Testis (tissue), 5 donors: ENCODE data around the gene PIGP. TPM values are rescaled to one million over a fixed set of nuclear protein-coding genes. Genes with fewer than 3 reads are reported as not detected.
"Not testable (repeated sequence)": the region's sequence is repeated elsewhere in the genome, so short reads cannot be mapped to it uniquely, and the experiment has no call there.

Experiments
- DNase-seq: peaks from one replicate; pipeline ENCODE4 v3.0.0-alpha.2; 2019
- H3K27ac ChIP-seq, 2 donors: fragments of 200-600 bp; sonication (generic); one replicate each; pipeline ENCODE4 v1.5.1; 2019
- H3K27me3 ChIP-seq: fragments of 200-600 bp; sonication (generic); one replicate; pipeline ENCODE4 v1.5.1; 2019
- H3K36me3 ChIP-seq: fragments of 200-600 bp; sonication (generic); one replicate; pipeline ENCODE4 v1.5.1; 2017; ENCODE audit warnings: low read depth; ENCODE audit errors: missing control alignments
- H3K4me1 ChIP-seq: fragments of 200-600 bp; sonication (generic); one replicate; pipeline ENCODE4 v1.5.1; 2019
- H3K4me3 ChIP-seq, 2 donors: fragments of 200-600 bp; sonication (generic); one replicate each; pipeline ENCODE4 v1.5.1; 2017 to 2019
- H3K9me3 ChIP-seq: fragments of 200-600 bp; sonication (generic); one replicate; pipeline ENCODE4 v1.5.1; 2017
- POLR2A ChIP-seq: fragments of 450-650 bp; IDR thresholded peaks from one replicate; pipeline ENCODE4 v1.6.1; 2017; ENCODE audit warnings: antibody characterized with exemption, mild to moderate bottlenecking, moderate library complexity
- WGBS, 2 donors: methylation state at CpG; one replicate each; pipeline ENCODE4 v1.1.5; 2018; 5-methylcytosine and 5-hydroxymethylcytosine counted together
- intact Hi-C: fragments of 100-400 bp; cut with DNase I; formaldehyde crosslinking; loops from one replicate; pipeline ENCODE4 v1.15.1; 2023; ENCODE audit warnings: low total_unique reads
- long read RNA-seq, 2 donors: transcript quantifications; one replicate each; lab custom pipeline, GENCODE V29; 2026
- polyA plus RNA-seq: library from polyadenylated mRNA; stranded (reverse); fragments of 350-450 nt; fragmentation: Illumina TruSeq; extraction: RNeasy Lipid Tissue Mini Kit (QIAGEN cat#74804); gene quantifications from one replicate; pipeline ENCODE4 v1.2.3, GENCODE V29; 2014; ENCODE audit warnings: low read depth, low replicate concordance; ENCODE audit not compliant: insufficient read depth
- total RNA-seq, 2 donors: library from RNA; depleted of rRNA; stranded (reverse); fragments of >200 nt; gene quantifications; one replicate each; pipeline ENCODE4 v1.2.3, GENCODE V29; 2016
- TF ChIP-seq, protein P1 (sequence below), 3 experiments: fragments of 450-650 bp in 2 of 3; fragments of 200-600 bp in 1 of 3; sonication (generic) in 1 of 3; IDR thresholded peaks; one replicate each; pipeline ENCODE4 v1.5.1; 2016 to 2019; ENCODE audit warnings: antibody characterized with exemption in 3 of 3, mild to moderate bottlenecking in 2 of 3, moderate library complexity in 1 of 3

Gene PIGP
- 10 to 100 TPM; 38.0 to 44.9 TPM for total RNA-seq
- polyA plus RNA-seq: 96.2 TPM
- long read RNA-seq, donor 1, full-length matches to known transcripts: 19 of 332 reads
- long read RNA-seq, donor 1, partial matches to known transcripts: 313 of 332 reads
- long read RNA-seq, donor 1, other reads (novel, unspliced or antisense): 0 of 332 reads
- long read RNA-seq, donor 2, full-length matches to known transcripts: 17 of 130 reads
- long read RNA-seq, donor 2, partial matches to known transcripts: 113 of 130 reads
- long read RNA-seq, donor 2, other reads (novel, unspliced or antisense): 0 of 130 reads

DNA sequence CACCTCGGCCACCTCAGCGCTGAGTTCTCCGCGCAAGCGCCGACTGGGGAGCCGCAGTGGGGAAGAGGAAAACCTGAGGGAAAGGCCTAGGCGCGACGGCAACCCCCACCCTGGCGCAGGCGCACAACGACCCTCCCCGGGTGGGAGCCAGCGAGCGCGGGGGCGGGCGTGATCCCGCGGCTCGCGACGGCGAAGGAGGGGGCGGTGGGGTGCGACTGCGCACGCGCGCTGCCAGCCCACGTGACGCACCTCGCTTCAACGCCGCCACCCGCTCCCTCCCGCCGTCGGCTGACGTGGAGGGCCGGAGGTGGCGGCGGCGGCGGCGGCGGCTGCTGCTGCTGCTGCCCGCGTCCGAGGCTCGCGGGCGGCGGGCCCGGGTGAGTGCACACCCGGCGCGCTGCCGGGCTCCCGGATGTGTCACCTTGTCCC is at the start of gene PIGP, which contains the start of gene TTC3:
PIGP (minus strand) TSS at position 84 of the 429 bp plus-strand sequence. CDS start 556 bp downstream, outside the sequence.
TTC3 (plus strand) TSS at position 267 of the 429 bp plus-strand sequence. CDS start 14,004 bp downstream, outside the sequence.
- WGBS, 2 donors: 0 to 1% methylated on average over 7 to 31 of the region's 61 CpGs
- Histone ChIP-seq H3K27ac (peak within 1 kb of the TSS; percentile 99), H3K36me3 (no peaks in the 10 kb centered on the region), H3K4me3 (peak within 1 kb of the TSS; percentile 85 to 91), H3K27me3 (no peaks in the 10 kb centered on the region), H3K4me1 (peaks cover 10% of the 10 kb centered on the region), H3K9me3 (no peaks in the 10 kb centered on the region)
- DNase-seq: peak; percentile 92
- intact Hi-C loops: no loop called here
- TF ChIP-seq, protein P1, sequence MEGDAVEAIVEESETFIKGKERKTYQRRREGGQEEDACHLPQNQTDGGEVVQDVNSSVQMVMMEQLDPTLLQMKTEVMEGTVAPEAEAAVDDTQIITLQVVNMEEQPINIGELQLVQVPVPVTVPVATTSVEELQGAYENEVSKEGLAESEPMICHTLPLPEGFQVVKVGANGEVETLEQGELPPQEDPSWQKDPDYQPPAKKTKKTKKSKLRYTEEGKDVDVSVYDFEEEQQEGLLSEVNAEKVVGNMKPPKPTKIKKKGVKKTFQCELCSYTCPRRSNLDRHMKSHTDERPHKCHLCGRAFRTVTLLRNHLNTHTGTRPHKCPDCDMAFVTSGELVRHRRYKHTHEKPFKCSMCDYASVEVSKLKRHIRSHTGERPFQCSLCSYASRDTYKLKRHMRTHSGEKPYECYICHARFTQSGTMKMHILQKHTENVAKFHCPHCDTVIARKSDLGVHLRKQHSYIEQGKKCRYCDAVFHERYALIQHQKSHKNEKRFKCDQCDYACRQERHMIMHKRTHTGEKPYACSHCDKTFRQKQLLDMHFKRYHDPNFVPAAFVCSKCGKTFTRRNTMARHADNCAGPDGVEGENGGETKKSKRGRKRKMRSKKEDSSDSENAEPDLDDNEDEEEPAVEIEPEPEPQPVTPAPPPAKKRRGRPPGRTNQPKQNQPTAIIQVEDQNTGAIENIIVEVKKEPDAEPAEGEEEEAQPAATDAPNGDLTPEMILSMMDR (IDR thresholded peaks at IDR 0.05): no peak
- TF ChIP-seq POLR2A: peak; percentile 66

DNA sequence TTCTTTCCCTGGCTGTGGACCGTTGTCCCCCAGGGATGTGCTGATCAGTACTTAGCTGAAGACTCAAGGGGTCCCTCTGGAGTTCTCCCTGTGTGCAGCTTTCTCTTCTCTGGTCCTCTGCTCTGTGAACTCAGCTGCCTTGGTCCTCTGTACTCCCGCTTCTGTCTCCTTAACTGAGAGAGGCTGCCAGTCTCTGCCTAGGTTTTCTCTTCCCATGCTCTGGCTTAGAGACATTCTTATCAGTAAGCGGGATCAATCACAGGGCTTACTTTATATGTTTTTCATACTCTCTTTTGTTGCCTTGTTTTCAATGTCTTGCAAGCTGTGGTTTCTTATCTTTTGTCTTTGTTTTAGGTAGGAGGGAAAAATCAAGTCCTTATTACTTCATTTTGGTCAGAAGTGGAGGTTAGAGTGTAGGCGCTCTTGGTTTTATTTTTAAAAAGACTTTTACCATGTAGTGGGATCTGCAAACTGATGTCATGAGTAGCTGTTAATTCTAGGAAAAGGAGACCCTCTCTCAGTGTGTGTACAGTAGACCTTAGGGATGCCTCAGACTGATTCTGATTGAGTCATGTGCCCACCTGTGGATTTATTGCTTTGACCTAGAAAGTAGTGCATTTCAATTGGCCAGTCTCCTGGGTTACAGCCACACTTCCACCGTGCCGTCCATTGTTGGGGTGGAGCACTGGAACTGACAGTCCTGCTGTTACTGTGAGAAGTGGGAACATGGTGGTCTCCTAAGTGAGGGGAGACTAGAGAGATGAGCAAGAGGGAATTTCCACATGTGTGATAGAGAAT is 46.7 kb upstream of the PIGP start:
- H3K4me3 ChIP-seq: no peak overlapping the region
- DNase-seq: no peak
- no peaks in the 10 kb centered on the region for H3K9me3 ChIP-seq
- H3K27me3 ChIP-seq: no peaks in the 10 kb centered on the region
- no peaks in the 10 kb centered on the region for H3K36me3 ChIP-seq
- no peak overlapping the region for H3K27ac ChIP-seq
- intact Hi-C loops: no loop called here
- no peak for TF ChIP-seq POLR2A
- TF ChIP-seq, protein P1 (IDR thresholded peaks at IDR 0.05): no peak
- 64 to 87% methylated on average over 6 of the region's 6 CpGs for WGBS, 2 donors
- H3K4me1 ChIP-seq: no peaks in the 10 kb centered on the region

DNA sequence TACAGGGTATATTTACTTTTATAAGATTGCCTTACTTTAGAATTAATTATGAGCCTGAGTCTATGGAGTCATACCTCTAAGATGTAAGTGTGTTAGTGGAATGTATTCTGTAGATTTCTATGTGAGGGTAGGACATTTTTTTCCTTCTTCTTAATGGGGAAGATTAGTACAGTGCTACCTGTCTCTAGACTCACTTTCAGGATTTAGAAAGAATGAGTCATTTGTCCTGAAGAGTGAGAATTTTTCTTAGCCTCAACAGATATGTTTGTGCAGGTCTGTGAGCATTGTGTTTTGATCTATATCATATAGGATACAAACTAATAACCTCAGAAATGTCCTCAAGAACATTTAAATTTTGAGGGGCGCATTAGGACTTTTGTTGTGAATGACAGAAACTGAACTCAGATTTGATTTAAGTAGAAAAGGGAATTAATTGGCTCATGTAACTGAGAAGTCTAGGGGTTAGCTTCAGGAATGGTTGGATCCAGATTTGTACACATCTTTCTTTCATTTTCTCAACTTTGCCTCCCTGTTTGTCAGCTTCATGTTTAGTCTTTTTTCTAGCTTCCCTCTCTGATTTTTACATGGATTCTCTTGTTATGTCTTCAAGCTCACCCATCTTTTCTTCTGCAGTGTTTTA is 45.4 kb upstream of the PIGP start:
- H3K9me3 ChIP-seq: no peaks in the 10 kb centered on the region
- intact Hi-C loops: no loop called here
- WGBS, 2 donors: 65 to 100% methylated on average over 1 of the region's 1 CpG
- H3K36me3 ChIP-seq: no peaks in the 10 kb centered on the region
- H3K4me1 ChIP-seq: no peaks in the 10 kb centered on the region
- no peaks in the 10 kb centered on the region for H3K27me3 ChIP-seq
- TF ChIP-seq POLR2A: no peak
- TF ChIP-seq, protein P1 (IDR thresholded peaks at IDR 0.05): no peak
- no peak for DNase-seq
- no peak overlapping the region for H3K27ac ChIP-seq
- H3K4me3 ChIP-seq: no peak overlapping the region

DNA sequence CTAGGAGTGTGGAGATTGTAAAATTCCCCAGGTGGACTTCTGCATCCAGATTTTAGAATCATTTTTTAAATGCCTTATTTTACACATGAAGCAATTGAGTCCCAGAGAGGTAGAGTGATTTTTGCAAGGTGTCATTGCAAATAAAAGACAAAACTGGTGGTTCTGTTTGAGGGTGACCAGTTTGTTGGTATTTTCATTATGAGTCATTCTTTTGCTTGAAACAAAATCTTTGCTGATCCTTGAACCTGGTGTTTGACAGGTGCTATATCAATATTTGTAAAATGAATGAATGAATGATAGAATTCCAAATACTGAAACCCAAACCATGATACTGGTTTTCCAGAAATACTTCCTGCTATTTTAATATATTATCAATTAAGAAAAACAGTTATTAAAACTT is 44.3 kb upstream of the PIGP start:
- H3K9me3 ChIP-seq: no peaks in the 10 kb centered on the region
- no peaks in the 10 kb centered on the region for H3K36me3 ChIP-seq
- intact Hi-C loops: no loop called here

DNA sequence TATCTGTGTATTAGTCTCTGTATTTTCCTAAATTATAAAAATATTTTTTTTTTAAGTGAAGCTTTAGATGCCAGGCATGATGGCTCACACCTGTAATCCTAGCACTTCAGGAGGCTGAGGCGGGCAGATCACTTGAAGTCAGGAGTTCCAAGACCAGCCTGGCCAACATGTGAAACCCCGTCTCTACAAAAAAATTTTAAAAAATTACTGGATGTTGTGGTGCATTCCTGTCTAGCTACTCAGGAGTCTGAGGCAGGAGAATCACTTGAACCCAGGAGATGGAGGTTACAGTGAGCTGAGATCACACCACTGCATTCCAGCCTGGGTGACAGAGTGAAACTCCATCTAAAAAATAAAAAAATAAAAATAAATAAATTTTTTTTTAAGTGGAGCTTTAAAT is 43.6 kb upstream of the PIGP start:
- H3K4me1 ChIP-seq, H3K27me3 ChIP-seq, intact Hi-C loops, H3K27ac ChIP-seq, H3K4me3 ChIP-seq, H3K9me3 ChIP-seq, DNase-seq, H3K36me3 ChIP-seq: not testable (repeated sequence)
- 93 to 95% methylated on average over 2 of the region's 2 CpGs for WGBS, 2 donors

More for the DNA sequence above, 44.3 kb upstream of the PIGP start:
- H3K27me3 ChIP-seq: no peaks in the 10 kb centered on the region
- DNase-seq: no peak
- TF ChIP-seq, protein P1 (IDR thresholded peaks at IDR 0.05): no peak
- no peak overlapping the region for H3K4me3 ChIP-seq
- H3K27ac ChIP-seq: no peak overlapping the region
- H3K4me1 ChIP-seq: no peaks in the 10 kb centered on the region

DNA sequence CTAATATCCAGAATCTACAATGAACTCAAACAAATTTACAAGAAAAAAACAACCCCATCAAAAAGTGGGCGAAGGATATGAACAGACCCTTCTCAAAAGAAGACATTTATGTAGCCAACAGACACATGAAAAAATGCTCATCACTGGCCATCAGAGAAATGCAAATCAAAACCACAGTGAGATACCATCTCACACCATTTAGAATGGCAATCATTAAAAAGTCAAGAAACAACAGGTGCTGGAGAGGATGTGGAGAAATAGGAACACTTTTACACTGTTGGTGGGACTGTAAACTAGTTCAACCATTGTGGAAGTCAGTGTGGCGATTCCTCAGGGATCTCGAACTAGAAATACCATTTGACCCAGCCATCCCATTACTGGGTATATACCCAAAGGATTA is 41.4 kb upstream of the PIGP start:
- H3K27me3 ChIP-seq, H3K4me3 ChIP-seq, intact Hi-C loops, DNase-seq, H3K9me3 ChIP-seq, H3K36me3 ChIP-seq, H3K27ac ChIP-seq, H3K4me1 ChIP-seq: not testable (repeated sequence)
- WGBS, 2 donors: 90 to 93% methylated on average over 1 to 3 of the region's 3 CpGs

DNA sequence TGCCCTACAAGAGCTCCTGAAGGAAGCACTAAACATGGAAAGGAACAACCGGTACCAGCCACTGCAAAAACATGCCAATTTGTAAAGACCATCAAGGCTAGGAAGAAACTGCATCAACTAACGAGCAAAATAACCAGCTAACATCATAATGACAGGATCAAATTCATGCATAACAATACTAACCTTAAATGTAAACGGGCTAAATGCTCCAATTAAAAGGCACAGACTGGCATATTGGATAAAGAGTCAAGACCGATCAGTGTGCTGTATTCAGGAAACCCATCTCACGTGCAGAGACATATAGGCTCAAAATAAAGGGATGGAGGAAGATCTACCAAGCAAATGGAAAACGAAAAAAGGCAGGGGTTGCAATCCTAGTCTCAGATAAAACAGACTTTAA is 38.2 kb upstream of the PIGP start:
- WGBS, 2 donors: 91 to 98% methylated on average over 6 of the region's 6 CpGs
- H3K27ac ChIP-seq, H3K4me1 ChIP-seq, H3K9me3 ChIP-seq, H3K36me3 ChIP-seq, intact Hi-C loops, H3K4me3 ChIP-seq, DNase-seq, H3K27me3 ChIP-seq: not testable (repeated sequence)
